Left ventricle myocardium inferior (tissue), 1 donor: ENCODE results near the gene GPR162. TPM values are rescaled to one million over a fixed set of nuclear protein-coding genes. Genes with fewer than 3 reads are reported as not detected.
"Not testable (repeated sequence)": the region's sequence is repeated elsewhere in the genome, so short reads cannot be mapped to it uniquely, and the experiment has no call there.

Source experiments
- DNase-seq: peaks from one replicate; pipeline ENCODE4 v3.0.0-alpha.2; 2020
- H3K27ac ChIP-seq: fragments of 200-600 bp; replicated peaks from 2 replicates; pipeline ENCODE4 v1.8.0; 2021
- H3K27me3 ChIP-seq: fragments of 200-600 bp; 2 replicates; pipeline ENCODE4 v1.8.0; 2021; ENCODE audit warnings: low read depth
- H3K36me3 ChIP-seq: fragments of 200-600 bp; 2 replicates; pipeline ENCODE4 v1.8.0; 2021
- H3K4me1 ChIP-seq: fragments of 200-600 bp; 2 replicates; pipeline ENCODE4 v1.8.0; 2021
- H3K4me3 ChIP-seq: fragments of 200-600 bp; 2 replicates; pipeline ENCODE4 v1.8.0; 2021; ENCODE audit warnings: mild to moderate bottlenecking, moderate library complexity
- H3K9me3 ChIP-seq: fragments of 200-600 bp; replicated peaks from 2 replicates; pipeline ENCODE4 v1.8.0; 2021
- CTCF ChIP-seq: fragments of 200-600 bp; IDR thresholded peaks from 2 replicates; pipeline ENCODE4 v1.8.0; 2021; ENCODE audit warnings: antibody characterized with exemption, mild to moderate bottlenecking, borderline replicate concordance
- intact Hi-C: fragments of 100-400 bp; cut with micrococcal nuclease; formaldehyde crosslinking; loops from one replicate; pipeline ENCODE4 v1.11.0; 2022
- total RNA-seq: library from RNA; stranded (reverse); fragmentation: NEBNext Ultra II Directional; extraction: Animal tissue kit (Norgen Biotek cat#: 25700); gene quantifications from one replicate; pipeline ENCODE4 v1.2.1, GENCODE V29; 2021
- donor health status: DM: no; HTN: yes; CAD: no; lungs with severe emphysema.

The GPR162 gene
- total RNA-seq, 1 donor from 2014 or later, result 6.5 TPM

DNA sequence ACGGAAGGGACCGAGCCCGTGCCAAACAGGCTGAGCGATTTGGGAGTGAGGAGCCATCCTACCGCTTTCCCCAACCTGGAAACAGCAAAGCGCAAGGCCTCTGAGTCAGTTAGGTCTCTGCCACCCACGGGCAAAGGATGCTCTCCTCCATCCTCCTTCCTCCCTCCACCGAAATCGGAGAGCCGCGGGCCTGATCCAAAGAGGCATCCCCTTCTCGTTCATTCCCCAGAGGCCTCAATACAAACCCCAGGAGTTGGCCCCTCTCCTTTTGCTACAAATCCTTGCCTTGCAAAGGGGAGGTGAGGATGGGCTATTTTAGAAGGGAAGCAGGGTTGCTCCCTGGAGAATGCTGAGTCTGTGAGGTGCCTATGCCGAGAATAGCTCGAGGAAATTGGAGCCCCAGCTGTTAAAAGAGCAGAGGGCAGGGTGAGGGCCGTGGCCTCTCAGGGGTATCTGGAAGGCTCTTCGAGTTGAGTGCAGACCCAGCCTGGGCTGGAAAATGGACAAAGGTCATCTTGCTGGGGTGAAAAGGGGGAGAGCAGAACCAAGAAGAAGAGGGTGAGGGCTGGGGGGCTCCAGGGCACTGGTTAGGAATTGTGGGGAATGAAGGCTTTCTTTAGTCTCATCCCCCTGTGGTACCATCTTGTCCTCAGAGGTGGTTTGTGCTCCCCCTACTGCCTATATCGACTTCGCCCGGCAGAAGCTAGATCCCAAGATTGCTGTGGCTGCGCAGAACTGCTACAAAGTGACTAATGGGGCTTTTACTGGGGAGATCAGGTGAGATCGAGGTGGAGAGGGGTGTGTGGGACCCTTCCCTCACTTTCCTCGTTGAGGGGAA, 46.8 kb downstream of the GPR162 start:
- H3K27me3 ChIP-seq, result no peaks in the 10 kb centered on the region
- intact Hi-C loops, result no loop called here
- H3K27ac ChIP-seq, result peak overlapping the region; percentile 99
- peaks cover 46% of the 10 kb centered on the region for H3K36me3 ChIP-seq
- H3K4me1 ChIP-seq, result peaks cover 62% of the 10 kb centered on the region
- H3K4me3 ChIP-seq, result peak overlapping the region; percentile 100
- no peaks in the 10 kb centered on the region for H3K9me3 ChIP-seq
- DNase-seq, result no peak
- no peak for TF ChIP-seq CTCF

DNA sequence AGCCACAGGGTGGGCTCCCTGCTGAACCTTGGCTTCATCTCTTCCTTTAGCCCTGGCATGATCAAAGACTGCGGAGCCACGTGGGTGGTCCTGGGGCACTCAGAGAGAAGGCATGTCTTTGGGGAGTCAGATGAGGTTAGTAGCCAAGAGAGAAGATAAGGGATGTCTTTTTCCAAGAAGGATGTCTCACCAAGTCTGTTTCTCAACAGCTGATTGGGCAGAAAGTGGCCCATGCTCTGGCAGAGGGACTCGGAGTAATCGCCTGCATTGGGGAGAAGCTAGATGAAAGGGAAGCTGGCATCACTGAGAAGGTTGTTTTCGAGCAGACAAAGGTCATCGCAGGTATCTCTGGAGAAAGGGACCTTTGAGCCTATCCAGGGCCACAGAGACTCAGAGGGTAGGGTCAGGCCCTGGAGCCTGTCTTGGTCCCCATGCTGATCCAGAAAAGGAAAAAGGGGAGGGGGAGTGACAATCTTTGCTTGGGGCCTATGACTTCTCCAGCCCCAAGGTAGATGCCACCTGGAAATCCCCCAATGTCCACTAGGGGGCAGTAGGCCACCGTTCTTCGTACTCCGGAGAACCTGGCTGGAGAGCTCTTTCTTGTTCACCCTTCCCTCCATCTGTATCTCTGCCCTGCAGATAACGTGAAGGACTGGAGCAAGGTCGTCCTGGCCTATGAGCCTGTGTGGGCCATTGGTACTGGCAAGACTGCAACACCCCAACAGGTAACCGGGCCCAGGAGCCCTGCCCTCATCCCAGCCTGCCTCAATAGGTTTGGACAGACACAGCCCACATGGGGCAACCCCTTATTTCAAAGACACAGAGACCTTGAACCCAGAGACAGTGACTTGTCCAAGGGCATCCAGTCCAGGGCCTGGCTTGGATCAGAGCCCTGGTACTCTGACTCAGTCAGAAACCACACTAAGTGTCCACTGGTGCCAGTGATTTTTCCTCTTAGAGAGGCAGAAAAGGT, 47.7 kb downstream of the GPR162 start:
- H3K4me1 ChIP-seq, result peaks cover 68% of the 10 kb centered on the region

GRCh38 chr12:6870304-6870703, 48.7 kb downstream of the GPR162 start:
- intact Hi-C loops, H3K9me3 ChIP-seq, DNase-seq, H3K27me3 ChIP-seq, H3K4me3 ChIP-seq: not testable (repeated sequence)
- Histone ChIP-seq H3K4me1 (peaks cover 68% of the 10 kb centered on the region), H3K27ac (peak overlapping the region; percentile 99), H3K36me3 (peaks cover 31% of the 10 kb centered on the region)

More for the DNA sequence above, 47.7 kb downstream of the GPR162 start:
- TF ChIP-seq CTCF, result peak; percentile 95
- Histone ChIP-seq H3K4me3 (peak overlapping the region; percentile 100), H3K36me3 (peaks cover 37% of the 10 kb centered on the region), H3K27me3 (no peaks in the 10 kb centered on the region), H3K27ac (peak overlapping the region; percentile 99), H3K9me3 (no peaks in the 10 kb centered on the region)
- peak; percentile 69 for DNase-seq
- intact Hi-C loops, result no loop called here

- intact Hi-C loops, result no loop called here
- Histone ChIP-seq H3K4me3 (peak overlapping the region; percentile 89), H3K27me3 (no peaks in the 10 kb centered on the region), H3K4me1 (peaks cover 68% of the 10 kb centered on the region), H3K27ac (peak overlapping the region; percentile 90), H3K36me3 (peaks cover 31% of the 10 kb centered on the region), H3K9me3 (no peaks in the 10 kb centered on the region)
- DNase-seq, result no peak
- TF ChIP-seq CTCF, result no peak
Observed at GRCh38 chr12:6871052-6871957, 49.7 kb downstream of the GPR162 start.

GRCh38 chr12:6872073-6873048, 50.7 kb downstream of the GPR162 start:
- TF ChIP-seq CTCF, result peak; percentile 98
- Histone ChIP-seq H3K4me3 (peak overlapping the region; percentile 89), H3K27ac (peak overlapping the region; percentile 90), H3K36me3 (peaks cover 31% of the 10 kb centered on the region), H3K27me3 (no peaks in the 10 kb centered on the region), H3K9me3 (no peaks in the 10 kb centered on the region), H3K4me1 (peaks cover 62% of the 10 kb centered on the region)
- peak; percentile 83 for DNase-seq
- intact Hi-C loops, result no loop called here
